GM20431 (cell line): ENCODE measurements around the gene CCDC134.

Source experiments
- in situ Hi-C: fragments of 300-500 bp; cut with MseI, MboI; formaldehyde crosslinking; loops from one replicate; pipeline ENCODE4 v1.15.0; 2020; ENCODE audit warnings: low sequenced_read_pairs; ENCODE audit not compliant: unreplicated experiment

CCDC134 gene

GRCh38 chr22:41782316-41782715 lies 18.2 kb upstream of the CCDC134 start:
- in situ Hi-C loops: no loop called here

- in situ Hi-C loops: no loop called here
Measured at GRCh38 chr22:41782751-41783150, 17.7 kb upstream of the CCDC134 start.

GRCh38 chr22:41787331-41787730 lies 13.1 kb upstream of the CCDC134 start:
- in situ Hi-C loops: no loop called here

- in situ Hi-C loops: no loop called here
Measured at GRCh38 chr22:41793871-41794270, 6.6 kb upstream of the CCDC134 start.

- in situ Hi-C loops: no loop called here
Measured at GRCh38 chr22:41798736-41799135, 1.7 kb upstream of the CCDC134 start.

- in situ Hi-C loops: no loop called here
Measured at GRCh38 chr22:41799486-41800347, 762 bp upstream of the CCDC134 start.

GRCh38 chr22:41801147-41801819 lies 804 bp downstream of the CCDC134 start:
- in situ Hi-C loops: no loop called here

GRCh38 chr22:41801886-41802285 lies 1.4 kb downstream of the CCDC134 start:
- in situ Hi-C loops: no loop called here

- in situ Hi-C loops: no loop called here
Measured at GRCh38 chr22:41805639-41806038, 5.2 kb downstream of the CCDC134 start.

GRCh38 chr22:41808400-41808799 lies 7.9 kb downstream of the CCDC134 start:
- in situ Hi-C loops: no loop called here

- in situ Hi-C loops: no loop called here
Measured at GRCh38 chr22:41810022-41810421, 9.5 kb downstream of the CCDC134 start.

GRCh38 chr22:41812805-41813545 lies 12.5 kb downstream of the CCDC134 start:
- in situ Hi-C loops: no loop called here

- in situ Hi-C loops: no loop called here
Measured at GRCh38 chr22:41813726-41814410, 13.4 kb downstream of the CCDC134 start.

- in situ Hi-C loops: no loop called here
Measured at GRCh38 chr22:41815716-41816115, 15.2 kb downstream of the CCDC134 start.

- in situ Hi-C loops: no loop called here
Measured at GRCh38 chr22:41816241-41816640, 15.8 kb downstream of the CCDC134 start.

GRCh38 chr22:41816871-41817270 lies 16.4 kb downstream of the CCDC134 start:
- in situ Hi-C loops: no loop called here

- in situ Hi-C loops: no loop called here
Measured at GRCh38 chr22:41818011-41818410, 17.5 kb downstream of the CCDC134 start.

- in situ Hi-C loops: no loop called here
Measured at GRCh38 chr22:41818596-41818995, 18.1 kb downstream of the CCDC134 start.

- in situ Hi-C loops: no loop called here
Measured at GRCh38 chr22:41819257-41819656, 18.8 kb downstream of the CCDC134 start.

- in situ Hi-C loops: no loop called here
Measured at GRCh38 chr22:41820447-41820846, 20.0 kb downstream of the CCDC134 start.
